ENCODE data around the gene CCDC141. TPM values are rescaled to one million over a fixed set of nuclear protein-coding genes. Genes with fewer than 3 reads are reported as not detected.

Gene CCDC141
- total RNA-seq, 1 donor from 2014 or later, result 25.7 TPM

DNA sequence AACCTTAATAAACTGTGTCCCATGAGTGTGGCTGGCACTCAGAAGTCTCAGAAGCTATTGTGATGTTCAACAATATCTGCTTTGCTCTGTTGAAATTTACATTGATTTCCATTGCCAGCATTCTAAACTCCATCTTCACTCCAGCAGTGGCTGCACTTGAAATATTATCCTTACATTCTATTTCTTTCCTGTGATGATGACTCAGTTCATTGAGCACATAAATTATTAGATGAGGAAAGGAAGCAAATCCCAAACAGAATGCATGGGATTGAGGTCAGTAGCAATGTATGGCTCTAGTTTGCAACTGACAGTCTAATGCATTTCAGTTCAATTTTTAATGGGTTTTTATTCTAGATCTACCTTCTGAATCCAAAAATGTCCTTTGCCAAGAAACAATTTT, 150.3 kb downstream of the CCDC141 start:
- intact Hi-C loops (cut with DNase I), result no loop called here
- H3K36me3 ChIP-seq, result no peaks in the 10 kb centered on the region
- ATAC-seq (no peak), DNase-seq (no peak)
- no peaks in the 10 kb centered on the region for H3K9me3 ChIP-seq
- no peak overlapping the region for H3K4me3 ChIP-seq
- H3K27me3 ChIP-seq, result no peaks in the 10 kb centered on the region
- no peak overlapping the region for H3K27ac ChIP-seq
- TF ChIP-seq, protein P1, sequence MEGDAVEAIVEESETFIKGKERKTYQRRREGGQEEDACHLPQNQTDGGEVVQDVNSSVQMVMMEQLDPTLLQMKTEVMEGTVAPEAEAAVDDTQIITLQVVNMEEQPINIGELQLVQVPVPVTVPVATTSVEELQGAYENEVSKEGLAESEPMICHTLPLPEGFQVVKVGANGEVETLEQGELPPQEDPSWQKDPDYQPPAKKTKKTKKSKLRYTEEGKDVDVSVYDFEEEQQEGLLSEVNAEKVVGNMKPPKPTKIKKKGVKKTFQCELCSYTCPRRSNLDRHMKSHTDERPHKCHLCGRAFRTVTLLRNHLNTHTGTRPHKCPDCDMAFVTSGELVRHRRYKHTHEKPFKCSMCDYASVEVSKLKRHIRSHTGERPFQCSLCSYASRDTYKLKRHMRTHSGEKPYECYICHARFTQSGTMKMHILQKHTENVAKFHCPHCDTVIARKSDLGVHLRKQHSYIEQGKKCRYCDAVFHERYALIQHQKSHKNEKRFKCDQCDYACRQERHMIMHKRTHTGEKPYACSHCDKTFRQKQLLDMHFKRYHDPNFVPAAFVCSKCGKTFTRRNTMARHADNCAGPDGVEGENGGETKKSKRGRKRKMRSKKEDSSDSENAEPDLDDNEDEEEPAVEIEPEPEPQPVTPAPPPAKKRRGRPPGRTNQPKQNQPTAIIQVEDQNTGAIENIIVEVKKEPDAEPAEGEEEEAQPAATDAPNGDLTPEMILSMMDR (IDR thresholded peaks at IDR 0.05), result no peak
- no peaks in the 10 kb centered on the region for H3K4me1 ChIP-seq

DNA sequence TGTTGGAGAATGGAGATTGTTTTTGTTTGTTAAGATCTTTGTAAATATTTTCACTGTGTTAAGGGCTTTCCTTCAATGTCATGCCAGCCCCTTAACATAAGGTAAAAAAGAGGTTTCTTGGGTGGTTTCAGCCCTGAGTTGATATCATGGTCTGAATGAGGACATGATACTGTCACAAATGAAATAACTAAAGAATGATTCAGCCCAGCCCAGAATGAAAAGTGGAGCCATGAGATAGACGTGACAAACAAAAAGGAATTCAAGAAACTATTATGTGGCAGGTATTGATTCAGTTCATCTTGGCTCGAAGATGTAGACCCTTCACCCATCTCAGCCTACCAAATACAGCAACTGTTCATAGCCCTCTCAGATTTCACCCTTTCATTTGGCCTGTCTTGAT, 154.1 kb downstream of the CCDC141 start:
- TF ChIP-seq, protein P1 (IDR thresholded peaks at IDR 0.05), result no peak
- H3K9me3 ChIP-seq, result no peaks in the 10 kb centered on the region
- no peak for ATAC-seq
- intact Hi-C loops (cut with DNase I), result no loop called here
- no peak for DNase-seq
- H3K4me1 ChIP-seq, result no peaks in the 10 kb centered on the region
- no peak overlapping the region for H3K27ac ChIP-seq
- no peak overlapping the region for H3K4me3 ChIP-seq
- no peaks in the 10 kb centered on the region for H3K36me3 ChIP-seq
- H3K27me3 ChIP-seq, result no peaks in the 10 kb centered on the region

DNA sequence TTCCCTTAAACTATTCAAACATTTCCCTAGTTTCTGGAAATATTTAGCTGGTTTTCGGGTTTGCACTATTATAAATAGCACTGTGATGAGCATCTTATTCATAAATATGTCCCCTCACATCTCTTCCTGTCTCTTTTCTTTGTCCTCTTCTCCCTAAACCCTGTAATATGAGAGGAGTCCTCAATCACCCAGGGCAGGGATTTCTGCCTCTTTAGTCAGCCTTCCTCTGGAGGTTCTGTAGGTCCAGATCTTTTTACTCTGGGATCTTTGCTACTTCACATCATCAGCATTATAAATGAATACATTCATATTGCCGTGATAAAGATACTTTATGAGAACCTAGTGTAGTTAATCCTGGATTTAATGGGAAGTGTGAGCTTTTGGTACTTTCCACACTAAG, 154.8 kb downstream of the CCDC141 start:
- H3K9me3 ChIP-seq, result no peaks in the 10 kb centered on the region
- no peaks in the 10 kb centered on the region for H3K27me3 ChIP-seq
- H3K4me1 ChIP-seq, result no peaks in the 10 kb centered on the region
- no peak for DNase-seq
- intact Hi-C loops (cut with DNase I), result no loop called here
- H3K36me3 ChIP-seq, result no peaks in the 10 kb centered on the region
- TF ChIP-seq, protein P1 (IDR thresholded peaks at IDR 0.05), result no peak
- H3K27ac ChIP-seq, result no peak overlapping the region
- no peak for ATAC-seq
- no peak overlapping the region for H3K4me3 ChIP-seq

DNA sequence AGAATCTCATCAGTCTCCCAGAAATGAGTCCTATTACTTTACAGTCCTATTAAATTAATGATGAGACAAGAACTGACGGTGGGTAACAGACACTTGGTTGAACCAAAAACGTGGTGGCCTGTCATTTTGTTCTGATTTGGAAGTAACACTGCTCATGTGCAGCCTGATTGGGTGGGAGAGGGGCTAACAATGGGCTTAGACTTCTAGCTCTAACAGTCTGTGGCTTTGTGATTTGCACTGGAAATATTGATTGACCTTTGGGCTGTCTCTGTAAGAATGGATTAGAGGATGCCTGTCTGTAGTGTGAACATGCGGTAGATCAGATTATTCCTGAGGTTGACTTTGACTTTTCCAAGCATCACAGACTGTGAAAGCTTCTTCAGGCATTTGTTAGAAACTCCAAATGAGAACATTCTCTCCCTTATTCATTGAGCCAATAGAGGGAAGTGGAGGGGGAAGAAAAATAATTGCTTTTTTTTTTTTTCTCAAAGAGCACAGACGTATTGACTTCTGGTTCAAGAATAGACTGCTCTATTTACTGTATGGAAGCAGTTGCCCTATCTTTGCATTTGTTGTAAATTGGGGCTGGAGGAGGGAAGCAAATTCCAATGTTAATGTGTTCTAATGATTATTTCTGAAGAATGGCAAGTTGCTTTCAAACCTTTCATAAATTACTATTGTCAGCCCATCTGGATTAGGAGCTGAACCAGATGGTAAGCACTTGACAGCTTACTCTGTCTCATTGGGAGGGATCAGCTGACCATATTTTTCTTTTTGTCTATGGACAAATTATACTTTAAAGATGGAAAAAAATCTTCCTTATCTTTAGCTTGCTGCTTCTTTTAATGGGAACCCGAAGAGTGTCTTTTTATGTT, 156.9 kb downstream of the CCDC141 start:
- H3K9me3 ChIP-seq, result no peaks in the 10 kb centered on the region

DNA sequence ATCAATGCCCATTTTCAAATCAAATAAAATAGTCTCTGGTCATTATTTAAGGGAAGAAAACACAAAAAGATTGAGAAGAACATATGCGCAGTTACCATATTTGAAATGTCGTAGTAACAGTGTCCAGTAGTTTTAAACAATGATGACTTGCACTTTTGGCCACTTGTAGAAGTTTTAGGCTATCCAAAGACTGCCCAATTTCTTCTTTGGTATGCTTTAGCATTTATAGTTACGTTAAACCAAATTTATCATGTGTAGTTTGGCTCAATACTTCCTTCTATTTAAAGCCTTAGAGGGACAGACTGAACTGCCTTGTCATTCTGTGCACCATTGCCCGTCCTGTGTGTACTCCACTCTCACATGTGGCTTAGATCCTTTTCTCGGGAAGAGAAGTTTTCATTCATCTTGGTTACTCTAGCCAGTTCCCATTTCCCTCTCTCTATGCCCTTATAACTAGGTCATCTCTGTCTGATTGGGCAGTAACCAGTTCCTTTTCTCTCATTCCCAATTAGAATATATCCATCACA, 157.9 kb downstream of the CCDC141 start:
- H3K27ac ChIP-seq, result no peak overlapping the region
- no peaks in the 10 kb centered on the region for H3K36me3 ChIP-seq
- intact Hi-C loops (cut with DNase I), result no loop called here
- H3K4me3 ChIP-seq, result no peak overlapping the region
- H3K27me3 ChIP-seq, result no peaks in the 10 kb centered on the region
- no peaks in the 10 kb centered on the region for H3K4me1 ChIP-seq
- TF ChIP-seq, protein P1 (IDR thresholded peaks at IDR 0.05), result no peak
- ATAC-seq (no peak), DNase-seq (no peak)
- no peaks in the 10 kb centered on the region for H3K9me3 ChIP-seq

More for the DNA sequence above, 156.9 kb downstream of the CCDC141 start:
- ATAC-seq, result no peak
- H3K27me3 ChIP-seq, result no peaks in the 10 kb centered on the region
- no peaks in the 10 kb centered on the region for H3K4me1 ChIP-seq
- H3K36me3 ChIP-seq, result no peaks in the 10 kb centered on the region
- TF ChIP-seq, protein P1 (IDR thresholded peaks at IDR 0.05), result no peak
- intact Hi-C loops (cut with DNase I), result no loop called here
- H3K4me3 ChIP-seq, result no peak overlapping the region
- no peak overlapping the region for H3K27ac ChIP-seq
- DNase-seq, result no peak
